HCEC 1CT (cell line): ENCODE data around the gene C2.
"Not testable (repeated sequence)": the region's sequence is repeated elsewhere in the genome, so short reads cannot be mapped to it uniquely, and the experiment has no call there.

Experiments used
- DNase-seq: peaks from one replicate; pipeline ENCODE4 v3.0.0-alpha.2; 2017

C2 gene

GRCh38 chr6:31930962-31931361 lies 3.4 kb downstream of the C2 start:
- no peak for DNase-seq

GRCh38 chr6:31932137-31932536 lies 4.6 kb downstream of the C2 start:
- not testable (repeated sequence) for DNase-seq

GRCh38 chr6:31933537-31933936 lies 6.0 kb downstream of the C2 start:
- no peak for DNase-seq

GRCh38 chr6:31935021-31935420 lies 7.5 kb downstream of the C2 start:
- DNase-seq: no peak

GRCh38 chr6:31935823-31936222 lies 8.3 kb downstream of the C2 start:
- no peak for DNase-seq

- peak; percentile 9 for DNase-seq
These were observed 12.7 kb downstream of the C2 start for GRCh38 chr6:31940256-31940664.

- no peak for DNase-seq
These were observed 16.2 kb downstream of the C2 start for GRCh38 chr6:31943742-31944141.

- no peak for DNase-seq
These were observed 17.6 kb downstream of the C2 start for GRCh38 chr6:31945154-31945506.

GRCh38 chr6:31945507-31946369 lies 18.2 kb downstream of the C2 start, which contains the start of gene CFB:
Gene CFB, plus strand, starts transcription at chr6:31946095. Its CDS starts 127 bp downstream, at chr6:31946222.
- peak; percentile 91 for DNase-seq

- DNase-seq: no peak
These were observed 18.9 kb downstream of the C2 start for GRCh38 chr6:31946370-31946885.

- DNase-seq: no peak
These were observed 19.7 kb downstream of the C2 start for GRCh38 chr6:31947070-31947675.

- DNase-seq: no peak
These were observed 20.3 kb downstream of the C2 start for GRCh38 chr6:31947864-31948263.

- no peak for DNase-seq
These were observed 20.8 kb downstream of the C2 start for GRCh38 chr6:31948306-31948705.

- peak; percentile 55 for DNase-seq
These were observed 21.4 kb downstream of the C2 start for GRCh38 chr6:31948753-31949413.

GRCh38 chr6:31949926-31950548 lies 22.5 kb downstream of the C2 start:
- DNase-seq: no peak

GRCh38 chr6:31952140-31952805 lies 24.8 kb downstream of the C2 start:
- peak; percentile 57 for DNase-seq

- DNase-seq: no peak
These were observed 25.4 kb downstream of the C2 start for GRCh38 chr6:31952890-31953289.

GRCh38 chr6:31954511-31954910 lies 27.0 kb downstream of the C2 start:
- DNase-seq: no peak

- DNase-seq: no peak
These were observed 29.3 kb downstream of the C2 start for GRCh38 chr6:31956796-31957195.

- DNase-seq: no peak
These were observed 30.9 kb downstream of the C2 start for GRCh38 chr6:31958412-31958740.

- DNase-seq: peak; percentile 99
These were observed 31.5 kb downstream of the C2 start, which contains the start of the genes NELFE and SKIC2 for GRCh38 chr6:31958741-31959739. Gene NELFE, minus strand, starts transcription at chr6:31958971. Its CDS starts 525 bp downstream, at chr6:31958446. Gene SKIC2, plus strand, starts transcription at chr6:31959175. Its CDS starts 18 bp downstream, at chr6:31959193.
